Stimulated activated CD8-positive, alpha-beta memory T cell treated with anti-CD3 and anti-CD28 coated beads, Interleukin-4, amount 100 ng/mL, for 4 hours (primary cell): ENCODE results near the gene MAP1LC3B2.

Source experiments
- DNase-seq, 2 donors: peaks; one replicate each; pipeline ENCODE4 v3.0.0-alpha.2; 2020; ENCODE audit warnings: low read depth in 2 of 2, low spot score in 1 of 2

The MAP1LC3B2 gene

GRCh38 chr12:116559162-116559935 lies at the start of gene MAP1LC3B2:
MAP1LC3B2 (plus strand) TSS chr12:116559381; CDS start chr12:116575943, 16,562 bp downstream.
- DNase-seq: peak; percentile 43 to 50

- no peak for DNase-seq
These were observed 45.2 kb upstream of the MAP1LC3B2 start for GRCh38 chr12:116513944-116514343.

GRCh38 chr12:116515684-116516083 lies 43.5 kb upstream of the MAP1LC3B2 start:
- no peak for DNase-seq

- no peak for DNase-seq
These were observed 42.5 kb upstream of the MAP1LC3B2 start for GRCh38 chr12:116516657-116517056.

GRCh38 chr12:116517431-116518045 lies 41.6 kb upstream of the MAP1LC3B2 start:
- no peak for DNase-seq

GRCh38 chr12:116520225-116520760 lies 38.9 kb upstream of the MAP1LC3B2 start:
- no peak for DNase-seq

GRCh38 chr12:116520801-116521471 lies 38.2 kb upstream of the MAP1LC3B2 start:
- no peak for DNase-seq

GRCh38 chr12:116524311-116524710 lies 34.9 kb upstream of the MAP1LC3B2 start:
- no peak for DNase-seq

GRCh38 chr12:116524964-116525379 lies 34.2 kb upstream of the MAP1LC3B2 start:
- no peak for DNase-seq

GRCh38 chr12:116525418-116526001 lies 33.7 kb upstream of the MAP1LC3B2 start:
- DNase-seq: no peak

- DNase-seq: no peak
These were observed 31.1 kb upstream of the MAP1LC3B2 start for GRCh38 chr12:116528065-116528464.

GRCh38 chr12:116528498-116528897 lies 30.7 kb upstream of the MAP1LC3B2 start:
- DNase-seq: no peak

- no peak for DNase-seq
These were observed 30.1 kb upstream of the MAP1LC3B2 start for GRCh38 chr12:116529048-116529447.

- no peak for DNase-seq
These were observed 29.5 kb upstream of the MAP1LC3B2 start for GRCh38 chr12:116529686-116530085.

GRCh38 chr12:116532428-116532827 lies 26.8 kb upstream of the MAP1LC3B2 start:
- no peak for DNase-seq

GRCh38 chr12:116532986-116533342 lies 26.2 kb upstream of the MAP1LC3B2 start:
- no peak for DNase-seq

- DNase-seq: peak; percentile 51 to 58
These were observed 25.6 kb upstream of the MAP1LC3B2 start for GRCh38 chr12:116533343-116534251.

- no peak for DNase-seq
These were observed 24.7 kb upstream of the MAP1LC3B2 start for GRCh38 chr12:116534311-116535121.

GRCh38 chr12:116535241-116535640 lies 23.9 kb upstream of the MAP1LC3B2 start:
- no peak for DNase-seq
